Panc1 (cell line): Measurements from ENCODE around the gene HOXC6. TPM values are rescaled to one million over a fixed set of nuclear protein-coding genes. Genes with fewer than 3 reads are reported as not detected.

Source experiments
- ATAC-seq: fragments of 200-7000 bp; cut with Tn5 transposase; 2 replicates; pipeline ENCODE4 v1.9.1; 2020; ENCODE audit warnings: mild to moderate bottlenecking, moderate library complexity
- BruUV-seq: library from RNA; stranded (reverse); fragments of 400-500 nt; replicated peaks from 2 replicates; lab custom pipeline; 2021; lab: Mats Ljungman, UMichigan
- CTCF ChIA-PET: fragments of 300-600 bp; sonication (Branson Sonifier 250); formaldehyde crosslinking; loops from one replicate; lab custom pipeline; 2022; ENCODE audit warnings: antibody characterized with exemption; lab: Charles Lee
- POLR2A ChIA-PET: fragments of 300-600 bp; sonication (Branson Sonifier 250); formaldehyde crosslinking; loops from one replicate; lab custom pipeline; 2022; ENCODE audit warnings: antibody characterized with exemption; lab: Charles Lee
- DNase-seq: peaks from one replicate; pipeline ENCODE4 v3.0.0-alpha.2; 2010; ENCODE audit warnings: low read depth, low spot score
- H3K27ac ChIP-seq: 2 replicates; pipeline ENCODE4 v1.5.1; 2011; ENCODE audit warnings: mild to moderate bottlenecking, low read length, inconsistent platforms
- H3K27me3 ChIP-seq: fragments of 200-500 bp; sonication (Bioruptor generic); 2 replicates; pipeline ENCODE4 v1.6.0; 2014; ENCODE audit warnings: low read length, inconsistent platforms; ENCODE audit not compliant: control insufficient read depth, insufficient read depth
- H3K36me3 ChIP-seq: fragments of 200-500 bp; sonication (Bioruptor generic); 2 replicates; pipeline ENCODE4 v1.5.1; 2014; ENCODE audit warnings: inconsistent platforms, mild to moderate bottlenecking, low read length, moderate library complexity; ENCODE audit not compliant: control insufficient read depth, insufficient read depth
- H3K4me1 ChIP-seq: 2 replicates; pipeline ENCODE4 v1.5.1; 2011; ENCODE audit warnings: inconsistent platforms, mild to moderate bottlenecking, low read length, moderate library complexity; ENCODE audit not compliant: control insufficient read depth, insufficient read depth
- H3K4me3 ChIP-seq, 2 experiments: 2 replicates each; pipeline ENCODE4 v1.5.1; 2011 to 2012; ENCODE audit warnings: low read depth in 2 of 2, low read length in 2 of 2, mild to moderate bottlenecking in 2 of 2, inconsistent platforms in 1 of 2, moderate library complexity in 1 of 2
- H3K9me3 ChIP-seq: fragments of 200-500 bp; sonication (Bioruptor generic); 2 replicates; pipeline ENCODE4 v1.5.1; 2014; ENCODE audit warnings: low read depth, mild to moderate bottlenecking, inconsistent platforms, low read length, moderate library complexity; ENCODE audit not compliant: control insufficient read depth, insufficient read depth
- CTCF ChIP-seq: fragments of 450-650 bp; IDR thresholded peaks from 2 replicates; pipeline ENCODE4 v1.5.1; 2017; ENCODE audit warnings: mild to moderate bottlenecking
- POLR2AphosphoS5 ChIP-seq: IDR thresholded peaks from 2 replicates; pipeline ENCODE4 v1.6.1; 2012; ENCODE audit warnings: mild to moderate bottlenecking, low read depth, low read length, moderate library complexity
- SIN3A ChIP-seq: IDR thresholded peaks from 2 replicates; pipeline ENCODE4 v1.6.1; 2012; ENCODE audit warnings: low read depth, mild to moderate bottlenecking, low read length, moderate library complexity, borderline replicate concordance; ENCODE audit not compliant: insufficient read depth
- TCF7L2 ChIP-seq: IDR thresholded peaks from 2 replicates; pipeline ENCODE4 v1.6.1; 2011; ENCODE audit warnings: mild to moderate bottlenecking, low read depth, low read length, inconsistent platforms
- in situ Hi-C: cut with HindIII; loops from 2 replicates; pipeline ENCODE4 v1.10.0; 2016; ENCODE audit warnings: low sequenced_read_pairs, low pct_unique_long_range_greater_than_20kb
- intact Hi-C: fragments of 100-400 bp; cut with micrococcal nuclease; formaldehyde crosslinking; loops from one replicate; pipeline ENCODE4 v1.10.0; 2022; ENCODE audit not compliant: unreplicated experiment
- total RNA-seq: library from RNA; stranded (reverse); gene quantifications from one replicate; pipeline ENCODE4 v1.2.1, GENCODE V29; 2021; ENCODE audit not compliant: unreplicated experiment
- TF ChIP-seq, protein P1 (sequence below), 2 experiments: IDR thresholded peaks; 2 replicates each; pipeline ENCODE4 v1.6.1; 2011 to 2012; ENCODE audit warnings: low read depth in 2 of 2, control low read depth in 1 of 2, low read length in 1 of 2, mild to moderate bottlenecking in 1 of 2, moderate library complexity in 1 of 2; ENCODE audit not compliant: insufficient read depth in 1 of 2

The HOXC6 gene
- total RNA-seq, 1 experiment from 2014 or later: 52.2 TPM

DNA sequence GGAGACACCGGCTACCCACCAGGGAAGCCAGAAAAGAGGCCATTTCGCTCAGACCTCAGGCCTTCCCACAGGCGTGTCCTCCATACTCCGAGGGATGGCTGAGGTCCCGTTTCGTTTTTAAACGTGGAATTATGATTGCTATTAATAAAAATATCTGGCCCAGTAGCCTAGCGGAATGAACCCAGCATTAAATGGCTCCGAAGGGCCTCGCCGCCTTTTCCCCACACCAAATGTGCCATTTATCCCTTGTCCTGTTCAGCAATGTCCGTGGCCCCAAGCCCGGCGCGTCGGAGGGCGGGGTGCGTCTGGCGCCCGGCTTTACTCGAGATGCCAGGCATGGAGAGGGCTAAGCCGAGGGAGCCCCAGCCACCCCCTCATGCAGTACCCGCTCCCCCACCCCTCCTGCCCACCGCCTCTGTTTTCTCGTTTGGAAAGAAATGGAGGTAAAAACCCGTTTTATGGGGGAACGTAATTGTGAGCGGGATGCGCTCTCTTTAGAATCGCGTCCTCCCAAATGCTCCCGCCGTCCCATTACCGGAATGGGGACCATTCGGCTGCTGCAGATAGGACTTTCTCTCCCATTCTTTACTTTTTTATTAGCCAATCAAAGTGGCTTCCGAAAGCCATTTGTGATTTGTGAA lies 13.7 kb upstream of the HOXC6 start:
- H3K36me3 ChIP-seq: peaks cover 2% of the 10 kb centered on the region; the same call in 1 of the 2 replicates
- peaks cover 45% of the 10 kb centered on the region for H3K4me1 ChIP-seq
- DNase-seq: no peak
- no TSS peak for BruUV-seq
- ChIA-PET CTCF (interaction anchor here (0.5 kb wide), 1 partner anchor 27 kb away, joined by 3 read pairs; no protein-coding TSS in a partner anchor), POLR2A (no interaction called here)
- in situ Hi-C loops (no loop called here), intact Hi-C loops (no loop called here)
- TF ChIP-seq, protein P1, sequence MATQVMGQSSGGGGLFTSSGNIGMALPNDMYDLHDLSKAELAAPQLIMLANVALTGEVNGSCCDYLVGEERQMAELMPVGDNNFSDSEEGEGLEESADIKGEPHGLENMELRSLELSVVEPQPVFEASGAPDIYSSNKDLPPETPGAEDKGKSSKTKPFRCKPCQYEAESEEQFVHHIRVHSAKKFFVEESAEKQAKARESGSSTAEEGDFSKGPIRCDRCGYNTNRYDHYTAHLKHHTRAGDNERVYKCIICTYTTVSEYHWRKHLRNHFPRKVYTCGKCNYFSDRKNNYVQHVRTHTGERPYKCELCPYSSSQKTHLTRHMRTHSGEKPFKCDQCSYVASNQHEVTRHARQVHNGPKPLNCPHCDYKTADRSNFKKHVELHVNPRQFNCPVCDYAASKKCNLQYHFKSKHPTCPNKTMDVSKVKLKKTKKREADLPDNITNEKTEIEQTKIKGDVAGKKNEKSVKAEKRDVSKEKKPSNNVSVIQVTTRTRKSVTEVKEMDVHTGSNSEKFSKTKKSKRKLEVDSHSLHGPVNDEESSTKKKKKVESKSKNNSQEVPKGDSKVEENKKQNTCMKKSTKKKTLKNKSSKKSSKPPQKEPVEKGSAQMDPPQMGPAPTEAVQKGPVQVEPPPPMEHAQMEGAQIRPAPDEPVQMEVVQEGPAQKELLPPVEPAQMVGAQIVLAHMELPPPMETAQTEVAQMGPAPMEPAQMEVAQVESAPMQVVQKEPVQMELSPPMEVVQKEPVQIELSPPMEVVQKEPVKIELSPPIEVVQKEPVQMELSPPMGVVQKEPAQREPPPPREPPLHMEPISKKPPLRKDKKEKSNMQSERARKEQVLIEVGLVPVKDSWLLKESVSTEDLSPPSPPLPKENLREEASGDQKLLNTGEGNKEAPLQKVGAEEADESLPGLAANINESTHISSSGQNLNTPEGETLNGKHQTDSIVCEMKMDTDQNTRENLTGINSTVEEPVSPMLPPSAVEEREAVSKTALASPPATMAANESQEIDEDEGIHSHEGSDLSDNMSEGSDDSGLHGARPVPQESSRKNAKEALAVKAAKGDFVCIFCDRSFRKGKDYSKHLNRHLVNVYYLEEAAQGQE (IDR thresholded peaks at IDR 0.05; ENCODE audit: insufficient read depth in 1 of 2, low read depth in 2 of 2, low read length in 1 of 2): no peak
- TF ChIP-seq POLR2AphosphoS5 (peak; percentile 13; the same call in 1 of the 2 replicates), SIN3A (0 out of 2 replicates have a peak, but pooled peaks have one; percentile 22), TCF7L2 (0 out of 2 replicates have a peak, but pooled peaks have one; percentile 4)
- ATAC-seq: no peak
- no peaks in the 10 kb centered on the region for H3K27me3 ChIP-seq
- H3K4me3 ChIP-seq: peak overlapping the region; percentile 72 to 91
- H3K27ac ChIP-seq: peak overlapping the region; percentile 92
- H3K9me3 ChIP-seq: no peaks in the 10 kb centered on the region

DNA sequence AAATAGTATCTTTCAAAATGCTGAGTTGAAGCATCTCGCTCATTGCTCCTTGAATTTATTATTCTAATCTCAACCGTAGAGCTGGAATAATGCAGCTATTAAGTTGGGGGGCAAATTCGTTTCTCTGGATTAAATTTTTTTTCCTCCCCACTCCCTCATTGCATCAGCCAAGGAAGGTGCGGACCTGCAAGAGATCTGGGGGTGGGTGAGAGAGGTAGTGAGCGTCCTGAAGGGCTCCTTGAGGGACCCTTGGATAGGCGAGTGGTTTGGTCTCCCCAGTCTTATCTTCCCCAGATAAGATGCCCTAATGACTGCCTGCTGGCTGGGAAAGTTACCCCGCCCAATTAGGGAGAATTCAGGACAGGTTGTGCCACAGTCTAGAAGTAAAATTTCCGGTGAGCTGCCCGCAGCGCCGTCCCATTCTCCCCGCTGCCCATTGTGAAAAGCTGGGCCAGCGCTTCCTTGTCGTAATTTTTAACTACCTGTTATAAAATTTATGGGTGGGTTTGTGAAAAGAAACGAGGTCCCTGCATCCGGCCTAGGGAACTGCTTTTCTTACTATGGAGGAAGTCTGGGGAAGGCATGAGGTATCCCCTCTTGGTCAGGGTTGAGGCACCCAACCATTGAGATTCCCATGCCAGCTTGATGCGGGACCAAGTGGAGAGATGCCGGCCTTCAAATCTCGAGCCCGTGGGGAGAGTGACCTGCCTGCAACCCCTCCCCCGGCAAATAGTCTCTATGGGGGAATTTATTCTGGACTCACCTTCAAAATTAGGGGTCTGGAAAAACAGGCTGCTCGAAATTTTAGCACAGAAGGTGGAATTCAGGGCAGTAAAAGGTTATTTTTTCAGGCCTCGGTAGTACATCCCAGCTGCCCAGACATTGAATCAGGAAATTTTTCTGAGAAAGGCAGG lies 13.0 kb upstream of the HOXC6 start:
- Histone ChIP-seq H3K9me3 (no peaks in the 10 kb centered on the region), H3K4me3 (peak overlapping the region; percentile 72 to 91), H3K4me1 (peaks cover 51% of the 10 kb centered on the region), H3K36me3 (peaks cover 2% of the 10 kb centered on the region; the same call in 1 of the 2 replicates), H3K27ac (peak overlapping the region; percentile 92), H3K27me3 (no peaks in the 10 kb centered on the region)
- BruUV-seq: no TSS peak
- DNase-seq: no peak
- intact Hi-C loops (no loop called here), in situ Hi-C loops (no loop called here)
- CTCF ChIA-PET: interaction anchor here (0.5 kb wide), 1 partner anchor 28 kb away, joined by 3 read pairs; no protein-coding TSS in a partner anchor
- TF ChIP-seq CTCF (no peak), TCF7L2 (no peak), SIN3A (no peak), POLR2AphosphoS5 (no peak)
- TF ChIP-seq, protein P1 (IDR thresholded peaks at IDR 0.05; ENCODE audit: insufficient read depth in 1 of 2, low read depth in 2 of 2, low read length in 1 of 2): no peak
- POLR2A ChIA-PET: interaction anchor here (0.7 kb wide), 2 partner anchors 31 to 191 kb away, joined by 3 to 6 read pairs; partner anchors contain the start of gene HOXC10
- ATAC-seq: no peak
